A549 (cell line): ENCODE measurements around the gene VIPAS39. TPM values are rescaled to one million over a fixed set of nuclear protein-coding genes. Genes with fewer than 3 reads are reported as not detected.

Experiments
- ATAC-seq, 2 experiments: fragments of 200-7000 bp in 1 of 2; fragments of >200 bp in 1 of 2; cut with Nextera tagmentation in 1 of 2; cut with Tn5 transposase in 1 of 2; 3 replicates each; pipeline versions ENCODE4 v1.8.0 to v1.9.1; 2018 to 2020; ENCODE audit warnings: mild to moderate bottlenecking in 1 of 2, moderate library complexity in 1 of 2
- CTCF ChIA-PET: fragments of 300-600 bp; sonication (Branson Sonifier 250); formaldehyde crosslinking; extraction: SDS; loops from one replicate; lab custom pipeline; 2021; ENCODE audit warnings: antibody characterized with exemption, inconsistent platforms; lab: Yijun Ruan, JAX
- POLR2A ChIA-PET: fragments of 350-600 bp; formaldehyde crosslinking; extraction: SDS; loops from one replicate; lab custom pipeline; 2021; ENCODE audit warnings: antibody characterized with exemption, inconsistent platforms; lab: Yijun Ruan, JAX
- DNase-seq, 2 experiments: peaks; one replicate each; pipeline versions ENCODE4 v3.0.0 to v3.0.0-alpha.2; 2011 to 2016; ENCODE audit warnings: low read depth in 1 of 2, low spot score in 1 of 2
- FAIRE-seq: peaks from 2 replicates; lab custom pipeline; 2011; peaks lifted over from hg19 to GRCh38; lab: Jason Lieb, UNC
- H3K27ac ChIP-seq, 2 experiments: fragments of >200 bp; sonication (Bioruptor Twin); formaldehyde crosslinking; 3 replicates each; pipeline ENCODE4 v1.5.1; 2016 to 2017
- H3K4me1 ChIP-seq: fragments of >200 bp; sonication (Bioruptor Twin); formaldehyde crosslinking; 3 replicates; pipeline ENCODE4 v1.6.1; 2016
- H3K4me2 ChIP-seq: fragments of >200 bp; sonication (Bioruptor Twin); formaldehyde crosslinking; 3 replicates; pipeline ENCODE4 v1.6.1; 2016
- H3K4me3 ChIP-seq: fragments of >200 bp; sonication (Bioruptor Twin); formaldehyde crosslinking; 3 replicates; pipeline ENCODE4 v1.5.1; 2016
- H3K9me3 ChIP-seq: fragments of >200 bp; sonication (Bioruptor Twin); formaldehyde crosslinking; 3 replicates; pipeline ENCODE4 v1.6.1; 2016
- CBX2 ChIP-seq: fragments of 200-600 bp; sonication (generic); IDR thresholded peaks from 2 replicates; pipeline ENCODE4 v1.6.1; 2016; ENCODE audit warnings: low read depth, mild to moderate bottlenecking, borderline replicate concordance
- CHD2 ChIP-seq: fragments of 150-350 bp; IDR thresholded peaks from 2 replicates; pipeline ENCODE4 v1.6.1; 2014; ENCODE audit warnings: low read length; ENCODE audit not compliant: partially characterized antibody
- EHMT2 ChIP-seq: fragments of 200-600 bp; sonication (generic); IDR thresholded peaks from 2 replicates; pipeline ENCODE4 v1.6.1; 2016; ENCODE audit warnings: antibody characterized with exemption, low read depth, mild to moderate bottlenecking, moderate library complexity
- ESRRA ChIP-seq: fragments of 150-350 bp; IDR thresholded peaks from 2 replicates; pipeline ENCODE4 v1.6.1; 2014; ENCODE audit warnings: mild to moderate bottlenecking, low read length, borderline replicate concordance
- FOSL2 ChIP-seq, 2 experiments: fragments of 450-650 bp in 1 of 2; fragments of >200 bp in 1 of 2; sonication (Bioruptor Twin) in 1 of 2; formaldehyde crosslinking; IDR thresholded peaks; 2 replicates each; pipeline versions ENCODE4 v1.5.0 to v1.6.1; 2016 to 2020; ENCODE audit warnings: mild to moderate bottlenecking in 1 of 2, moderate library complexity in 1 of 2
- HDAC2 ChIP-seq: fragments of 200-600 bp; sonication (generic); IDR thresholded peaks from 2 replicates; pipeline ENCODE4 v1.6.1; 2016
- HEYL ChIP-seq: fragments of 250-450 bp; sonication (Bioruptor Pico); IDR thresholded peaks from 2 replicates; pipeline ENCODE4 v1.8.0; 2021; ENCODE audit warnings: mild to moderate bottlenecking, moderate library complexity
- HOXB13 ChIP-seq: fragments of 250-450 bp; sonication (Bioruptor Pico); IDR thresholded peaks from 2 replicates; pipeline ENCODE4 v1.5.0; 2020; ENCODE audit warnings: low read depth, mild to moderate bottlenecking, moderate library complexity
- HOXB5 ChIP-seq: fragments of 250-450 bp; sonication (Bioruptor Pico); IDR thresholded peaks from 2 replicates; pipeline ENCODE4 v1.5.0; 2020; ENCODE audit warnings: mild to moderate bottlenecking, moderate library complexity
- JUN ChIP-seq, 2 experiments: fragments of >200 bp; sonication (Bioruptor Twin); formaldehyde crosslinking; IDR thresholded peaks; 2 replicates in 1 of 2; 3 replicates in 1 of 2; pipeline ENCODE4 v1.6.1; 2016 to 2017
- JUNB ChIP-seq: fragments of >200 bp; sonication (Bioruptor Twin); formaldehyde crosslinking; IDR thresholded peaks from 2 replicates; pipeline ENCODE4 v1.6.1; 2016
- MAFK ChIP-seq: fragments of 450-650 bp; IDR thresholded peaks from 2 replicates; pipeline ENCODE4 v1.6.1; 2014; ENCODE audit not compliant: partially characterized antibody
- MAZ ChIP-seq: fragments of 150-350 bp; IDR thresholded peaks from 2 replicates; pipeline ENCODE4 v1.6.1; 2014; ENCODE audit warnings: antibody characterized with exemption, low read depth, low read length, borderline replicate concordance
- MYC ChIP-seq: IDR thresholded peaks from 2 replicates; pipeline ENCODE4 v1.6.1; 2012; ENCODE audit warnings: mild to moderate bottlenecking, inconsistent platforms, low read length, improper control_type of control experiment, borderline replicate concordance
- NFE2L2 ChIP-seq: fragments of 150-350 bp; conservative IDR thresholded peaks from 2 replicates; pipeline ENCODE4 v1.6.1; 2014; ENCODE audit warnings: low read length
- PHF8 ChIP-seq: fragments of 200-600 bp; sonication (generic); IDR thresholded peaks from 2 replicates; pipeline ENCODE4 v1.6.1; 2016; ENCODE audit warnings: low read depth, mild to moderate bottlenecking, antibody characterized with exemption, moderate library complexity, borderline replicate concordance
- RCOR1 ChIP-seq: fragments of 150-350 bp; IDR thresholded peaks from 2 replicates; pipeline ENCODE4 v1.6.1; 2014; ENCODE audit warnings: antibody characterized with exemption, low read length, low read depth
- SMC3 ChIP-seq: fragments of >200 bp; sonication (Bioruptor Twin); formaldehyde crosslinking; IDR thresholded peaks from 3 replicates; pipeline ENCODE4 v1.6.1; 2018; ENCODE audit warnings: inconsistent platforms
- WGBS: methylation state at CpG from one replicate; pipeline ENCODE4 v1.1.6; 2017; ENCODE audit errors: missing lambda C conversion rate; 5-methylcytosine and 5-hydroxymethylcytosine counted together
- polyA plus RNA-seq, 4 experiments: library from polyadenylated mRNA; depleted of rRNA in 3 of 4; stranded (reverse); fragments of >200 nt; fragmentation: RNase III in 1 of 4; extraction: RNeasy Plus Mini Kit Qiagen cat#74134 plus additional on column Dnase treatment in 1 of 4; gene quantifications; 2 replicates in 3 of 4; 3 replicates in 1 of 4; pipeline ENCODE4 v1.2.3, GENCODE V29; 2011 to 2017
- TF ChIP-seq, protein P1 (sequence below): fragments of 250-450 bp; sonication (Bioruptor Pico); IDR thresholded peaks from 2 replicates; pipeline ENCODE4 v1.5.0; 2020; ENCODE audit warnings: low read depth, mild to moderate bottlenecking, moderate library complexity
- TF ChIP-seq, protein P2 (sequence below): fragments of 200-600 bp; sonication (generic); IDR thresholded peaks from 2 replicates; pipeline ENCODE4 v1.6.1; 2016; ENCODE audit warnings: antibody characterized with exemption, mild to moderate bottlenecking, moderate library complexity

The VIPAS39 gene
- polyA plus RNA-seq, 2 of the 4 experiments (the other 2 are of a cell fraction): 14.9 to 35.8 TPM

DNA sequence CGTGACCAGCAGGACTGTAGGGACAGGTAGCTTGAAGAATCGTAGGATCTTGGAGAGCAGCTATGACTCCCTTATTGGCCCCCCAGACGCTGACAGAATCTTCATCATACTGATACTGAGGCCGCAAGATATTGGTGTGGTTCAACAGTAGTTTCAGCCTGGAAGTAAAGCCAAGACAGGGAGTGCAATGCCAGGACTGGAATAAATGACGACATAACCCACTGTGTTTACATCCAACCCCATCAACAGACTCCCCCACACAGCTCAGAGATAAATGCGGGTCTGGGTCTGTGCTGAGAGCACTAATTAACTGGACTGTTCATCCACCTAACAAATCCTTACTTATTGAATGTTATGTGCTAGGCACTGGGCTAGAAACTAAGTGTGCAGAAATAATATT is 50.7 kb downstream of the VIPAS39 start:
- Histone ChIP-seq H3K9me3 (no peaks in the 10 kb centered on the region), H3K27ac (no peak overlapping the region), H3K4me2 (no peak overlapping the region), H3K4me3 (no peak overlapping the region), H3K4me1 (no peaks in the 10 kb centered on the region)
- WGBS: 75% methylated on average over 6 of the region's 6 CpGs
- ChIA-PET CTCF (interaction anchor here (0.8 to 1.6 kb wide), 3 partner anchors 52 to 91 kb away, joined by 3 to 6 read pairs (median 3); no protein-coding TSS in a partner anchor), POLR2A (no interaction called here)
- TF ChIP-seq HEYL (no peak), MYC (no peak), JUNB (no peak), HDAC2 (no peak), NFE2L2 (no peak), CBX2 (no peak), PHF8 (no peak), HOXB13 (CRISPR knock-in tag) (no peak), MAZ (no peak), HOXB5 (CRISPR knock-in tag) (no peak), ESRRA (no peak), RCOR1 (no peak), CHD2 (no peak)
- ATAC-seq (no peak), FAIRE-seq (no peak), DNase-seq (no peak)

GRCh38 chr14:77406086-77406485 is 51.3 kb downstream of the VIPAS39 start:
- 43% methylated on average over 3 of the region's 3 CpGs for WGBS
- Histone ChIP-seq H3K4me3 (no peak overlapping the region), H3K4me2 (no peak overlapping the region), H3K27ac (no peak overlapping the region), H3K9me3 (no peaks in the 10 kb centered on the region), H3K4me1 (no peaks in the 10 kb centered on the region)
- DNase-seq (no peak), ATAC-seq (no peak), FAIRE-seq (no peak)
- CTCF ChIA-PET: interaction anchor here (1.4 kb wide), 1 partner anchor 53 kb away, joined by 3 read pairs; no protein-coding TSS in a partner anchor
- POLR2A ChIA-PET: no interaction called here
- no peak for TF ChIP-seq MAFK
- no peak for TF ChIP-seq SMC3
- TF ChIP-seq, protein P1, sequence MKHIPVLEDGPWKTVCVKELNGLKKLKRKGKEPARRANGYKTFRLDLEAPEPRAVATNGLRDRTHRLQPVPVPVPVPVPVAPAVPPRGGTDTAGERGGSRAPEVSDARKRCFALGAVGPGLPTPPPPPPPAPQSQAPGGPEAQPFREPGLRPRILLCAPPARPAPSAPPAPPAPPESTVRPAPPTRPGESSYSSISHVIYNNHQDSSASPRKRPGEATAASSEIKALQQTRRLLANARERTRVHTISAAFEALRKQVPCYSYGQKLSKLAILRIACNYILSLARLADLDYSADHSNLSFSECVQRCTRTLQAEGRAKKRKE (CRISPR knock-in tag): no peak
- no peak for TF ChIP-seq EHMT2
- TF ChIP-seq, protein P2, sequence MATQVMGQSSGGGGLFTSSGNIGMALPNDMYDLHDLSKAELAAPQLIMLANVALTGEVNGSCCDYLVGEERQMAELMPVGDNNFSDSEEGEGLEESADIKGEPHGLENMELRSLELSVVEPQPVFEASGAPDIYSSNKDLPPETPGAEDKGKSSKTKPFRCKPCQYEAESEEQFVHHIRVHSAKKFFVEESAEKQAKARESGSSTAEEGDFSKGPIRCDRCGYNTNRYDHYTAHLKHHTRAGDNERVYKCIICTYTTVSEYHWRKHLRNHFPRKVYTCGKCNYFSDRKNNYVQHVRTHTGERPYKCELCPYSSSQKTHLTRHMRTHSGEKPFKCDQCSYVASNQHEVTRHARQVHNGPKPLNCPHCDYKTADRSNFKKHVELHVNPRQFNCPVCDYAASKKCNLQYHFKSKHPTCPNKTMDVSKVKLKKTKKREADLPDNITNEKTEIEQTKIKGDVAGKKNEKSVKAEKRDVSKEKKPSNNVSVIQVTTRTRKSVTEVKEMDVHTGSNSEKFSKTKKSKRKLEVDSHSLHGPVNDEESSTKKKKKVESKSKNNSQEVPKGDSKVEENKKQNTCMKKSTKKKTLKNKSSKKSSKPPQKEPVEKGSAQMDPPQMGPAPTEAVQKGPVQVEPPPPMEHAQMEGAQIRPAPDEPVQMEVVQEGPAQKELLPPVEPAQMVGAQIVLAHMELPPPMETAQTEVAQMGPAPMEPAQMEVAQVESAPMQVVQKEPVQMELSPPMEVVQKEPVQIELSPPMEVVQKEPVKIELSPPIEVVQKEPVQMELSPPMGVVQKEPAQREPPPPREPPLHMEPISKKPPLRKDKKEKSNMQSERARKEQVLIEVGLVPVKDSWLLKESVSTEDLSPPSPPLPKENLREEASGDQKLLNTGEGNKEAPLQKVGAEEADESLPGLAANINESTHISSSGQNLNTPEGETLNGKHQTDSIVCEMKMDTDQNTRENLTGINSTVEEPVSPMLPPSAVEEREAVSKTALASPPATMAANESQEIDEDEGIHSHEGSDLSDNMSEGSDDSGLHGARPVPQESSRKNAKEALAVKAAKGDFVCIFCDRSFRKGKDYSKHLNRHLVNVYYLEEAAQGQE: no peak

DNA sequence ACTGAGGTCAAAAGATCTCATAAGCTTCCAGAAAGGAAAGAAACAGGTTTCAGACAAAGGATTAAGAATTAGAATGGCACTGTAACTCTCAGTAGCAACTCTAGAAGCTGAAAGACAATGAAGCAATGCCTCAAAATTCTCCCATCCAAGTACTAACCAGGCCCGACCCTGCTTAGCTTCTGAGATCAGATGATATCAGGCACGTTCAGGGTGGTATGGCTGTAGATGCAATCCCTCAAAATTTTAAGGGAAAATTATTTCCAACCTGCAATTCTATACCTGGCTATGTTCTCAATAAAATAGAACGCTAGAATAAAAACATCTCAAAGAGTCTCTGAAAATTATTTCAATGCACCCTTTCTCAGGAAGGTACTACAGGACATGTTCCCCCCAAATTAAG is 53.6 kb downstream of the VIPAS39 start:
- POLR2A ChIA-PET: no interaction called here
- CTCF ChIA-PET: interaction anchor here (0.7 kb wide), 1 partner anchor 232 kb away, joined by 5 read pairs; no protein-coding TSS in a partner anchor
- WGBS: 58% methylated on average over 3 of the region's 3 CpGs

More for the DNA sequence above, 53.6 kb downstream of the VIPAS39 start:
- FAIRE-seq (no peak), ATAC-seq (no peak), DNase-seq (no peak)
- no peak overlapping the region for H3K4me2 ChIP-seq
- H3K4me1 ChIP-seq: no peaks in the 10 kb centered on the region
- H3K9me3 ChIP-seq: no peaks in the 10 kb centered on the region
- H3K27ac ChIP-seq: no peak overlapping the region
- no peak overlapping the region for H3K4me3 ChIP-seq
- TF ChIP-seq FOSL2 (IDR thresholded peaks at IDR 0.05): no peak
- no peak for TF ChIP-seq FOSL2 (CRISPR knock-in tag; IDR thresholded peaks at IDR 0.05)
- TF ChIP-seq JUN (IDR thresholded peaks at IDR 0.05): no peak
